C1 segment of cervical spinal cord (tissue), 14 donors: ENCODE data around the gene EEA1.
"Not testable (repeated sequence)": the region's sequence is repeated elsewhere in the genome, so short reads cannot be mapped to it uniquely, and the experiment has no call there.

Experiments used
- DNase-seq, 14 donors: peaks; one replicate each; lab custom pipeline; 2025; lab: John Stamatoyannopoulos, UW

EEA1 gene

GRCh38 chr12:92810370-92810769 lies 118.7 kb downstream of the EEA1 start:
- DNase-seq, result no peak

GRCh38 chr12:92803903-92804302 lies 125.2 kb downstream of the EEA1 start:
- no peak for DNase-seq

GRCh38 chr12:92802906-92803305 lies 126.2 kb downstream of the EEA1 start:
- no peak for DNase-seq

GRCh38 chr12:92796650-92797049 lies 132.4 kb downstream of the EEA1 start:
- DNase-seq, result no peak

- DNase-seq, result no peak
Measured at GRCh38 chr12:92794814-92795213, 134.3 kb downstream of the EEA1 start.

- not testable (repeated sequence) for DNase-seq
Measured at GRCh38 chr12:92794356-92794755, 134.7 kb downstream of the EEA1 start.

- no peak for DNase-seq
Measured at GRCh38 chr12:92786045-92786444, 143.1 kb downstream of the EEA1 start.

GRCh38 chr12:92785563-92785950 lies 143.5 kb downstream of the EEA1 start:
- no peak for DNase-seq

- DNase-seq, result peak in 2 of 14 donors; percentile 5 to 40
Measured at GRCh38 chr12:92784797-92785562, 144.1 kb downstream of the EEA1 start.

- DNase-seq, result no peak
Measured at GRCh38 chr12:92784356-92784755, 144.7 kb downstream of the EEA1 start.

- DNase-seq, result no peak
Measured at GRCh38 chr12:92779902-92780301, 149.2 kb downstream of the EEA1 start.

GRCh38 chr12:92778525-92778924 lies 150.6 kb downstream of the EEA1 start:
- DNase-seq, result no peak

- DNase-seq, result no peak
Measured at GRCh38 chr12:92775416-92775815, 153.7 kb downstream of the EEA1 start.

GRCh38 chr12:92771001-92771400 lies 158.1 kb downstream of the EEA1 start:
- no peak for DNase-seq

- DNase-seq, result peak in 1 of 14 donors; percentile 8
Measured at GRCh38 chr12:92769124-92769901, 159.8 kb downstream of the EEA1 start.

GRCh38 chr12:92765871-92766270 lies 163.2 kb downstream of the EEA1 start:
- no peak for DNase-seq

GRCh38 chr12:92764831-92765230 lies 164.3 kb downstream of the EEA1 start:
- DNase-seq, result no peak

GRCh38 chr12:92762773-92763172 lies 166.3 kb downstream of the EEA1 start:
- DNase-seq, result no peak

- no peak for DNase-seq
Measured at GRCh38 chr12:92759634-92760268, 169.3 kb downstream of the EEA1 start.

- peak in 2 of 14 donors; percentile 5 to 53 for DNase-seq
Measured at GRCh38 chr12:92757597-92758121, 171.4 kb downstream of the EEA1 start.

- DNase-seq, result no peak
Measured at GRCh38 chr12:92756898-92757596, 172.0 kb downstream of the EEA1 start.
